Activated T-cell treated with anti-CD3 and anti-CD28 coated beads, Interleukin-2, amount 50 U/mL, for 1 hour (primary cell): ENCODE measurements around the gene FRAS1.

Experiments
- DNase-seq: peaks from one replicate; pipeline ENCODE4 v3.0.0-alpha.2; 2020

The FRAS1 gene

DNA sequence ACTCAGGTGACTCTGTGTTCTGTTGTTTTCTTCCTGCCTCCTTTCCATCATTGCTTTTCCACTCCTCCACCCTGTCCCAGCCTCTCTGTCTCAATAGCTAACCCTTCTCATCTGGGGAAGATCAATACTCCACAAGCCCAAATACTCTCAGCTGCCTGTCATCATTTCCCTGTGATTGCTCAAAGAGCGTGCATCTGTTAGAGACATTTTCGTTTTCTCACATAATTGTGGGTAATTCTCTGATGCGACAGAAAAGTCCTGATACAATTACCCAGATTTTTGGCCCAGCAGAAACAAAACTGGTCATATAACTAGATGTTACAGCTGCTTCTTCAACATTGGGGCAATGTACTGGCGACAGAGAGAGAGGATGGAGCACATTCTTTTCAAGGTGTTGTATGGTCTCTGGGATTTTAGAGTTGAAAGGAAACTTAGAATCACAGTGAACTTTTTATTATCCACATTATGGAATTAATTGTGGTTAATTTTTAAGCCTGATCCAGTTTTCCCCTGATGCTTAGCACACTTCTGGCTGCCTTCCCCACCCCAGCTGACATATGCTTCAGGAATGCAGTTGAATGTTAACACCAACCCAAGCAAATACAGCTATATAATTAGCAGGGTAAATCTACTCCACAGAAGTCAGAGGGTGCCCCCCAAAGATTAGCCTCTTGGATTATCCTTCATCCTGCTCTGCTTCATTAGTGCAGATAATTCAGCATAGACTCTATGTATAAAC, 323.0 kb downstream of the FRAS1 start:
- no peak for DNase-seq

GRCh38 chr4:78386679-78387078, 329.6 kb downstream of the FRAS1 start:
- no peak for DNase-seq

DNA sequence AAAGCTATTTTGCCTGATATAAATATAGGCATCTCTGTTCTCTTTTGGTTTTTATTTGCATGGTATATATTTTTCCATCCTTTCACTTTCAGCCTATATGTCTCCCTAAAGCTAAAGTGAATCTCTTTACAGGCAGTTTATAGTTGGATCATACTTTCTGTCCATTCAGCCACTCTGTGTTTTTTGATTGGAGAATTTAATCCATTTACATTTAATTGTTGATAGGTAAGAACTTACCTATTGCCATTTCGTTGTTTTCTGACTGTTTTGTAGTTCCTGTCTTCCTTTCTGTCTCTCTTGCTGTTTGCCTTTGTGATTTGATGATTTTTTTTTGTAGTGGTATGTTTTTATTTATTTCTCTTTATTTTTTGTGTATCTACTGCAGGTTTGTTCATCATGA, 338.5 kb downstream of the FRAS1 start:
- no peak for DNase-seq

- DNase-seq = no peak
These were observed 339.6 kb downstream of the FRAS1 start for GRCh38 chr4:78396613-78397291.

DNA sequence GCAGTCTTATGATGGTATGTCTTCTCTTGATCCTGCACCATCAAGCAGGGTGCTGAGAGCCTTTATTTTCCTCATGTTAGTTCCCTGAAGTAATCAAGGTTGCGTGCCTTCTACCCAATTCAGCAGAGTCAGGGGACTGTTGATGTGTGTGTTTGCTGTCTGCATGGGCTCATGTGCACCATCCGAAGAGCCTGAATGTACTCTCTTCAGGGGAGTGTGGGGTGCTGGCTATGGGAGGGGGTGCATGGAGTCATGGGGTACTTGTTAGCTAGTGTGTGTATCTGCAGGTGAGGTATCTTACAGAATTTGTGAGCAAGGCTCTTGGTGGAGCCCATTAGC, 340.1 kb downstream of the FRAS1 start:
- no peak for DNase-seq

- DNase-seq = no peak
These were observed 352.6 kb downstream of the FRAS1 start for GRCh38 chr4:78409612-78410202.

DNA sequence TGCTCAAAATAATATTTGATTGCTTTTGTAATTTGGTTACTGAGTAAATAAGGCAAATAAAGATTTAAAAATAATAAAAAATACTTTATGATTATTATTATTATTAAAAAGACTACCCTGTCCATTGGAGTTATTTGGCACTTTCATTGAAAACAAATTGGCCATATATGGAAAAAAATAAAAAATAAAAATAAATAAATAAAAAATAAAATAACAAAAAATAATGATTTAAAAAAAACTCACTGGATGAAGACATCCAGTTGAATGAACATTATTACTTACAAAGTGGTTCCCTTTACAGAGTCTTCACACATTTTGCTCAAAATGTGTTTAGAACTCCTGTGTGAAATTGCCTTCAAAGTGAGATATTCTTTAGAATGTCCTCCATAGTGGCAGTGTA, 353.1 kb downstream of the FRAS1 start:
- no peak for DNase-seq

DNA sequence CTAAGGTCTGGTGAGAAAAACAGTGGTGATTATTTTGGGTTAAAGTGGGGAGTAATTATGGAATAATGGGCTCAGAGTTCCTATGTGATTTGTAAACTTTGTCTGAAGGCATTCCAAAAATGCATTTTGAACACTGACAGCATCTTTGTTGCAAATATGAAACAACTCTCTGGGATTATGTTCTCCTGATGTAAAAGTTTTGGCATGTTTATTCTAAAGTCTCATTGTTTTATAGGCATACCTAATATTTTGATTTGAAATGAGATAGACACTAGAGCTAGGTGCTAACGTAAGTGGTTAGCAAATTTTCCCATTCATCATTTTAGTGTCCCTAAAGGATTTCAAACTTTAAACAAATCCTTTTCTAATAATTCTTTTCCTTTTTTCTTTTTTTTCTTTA, 353.6 kb downstream of the FRAS1 start:
- DNase-seq = no peak

GRCh38 chr4:78414116-78414515, 357.0 kb downstream of the FRAS1 start:
- no peak for DNase-seq

DNA sequence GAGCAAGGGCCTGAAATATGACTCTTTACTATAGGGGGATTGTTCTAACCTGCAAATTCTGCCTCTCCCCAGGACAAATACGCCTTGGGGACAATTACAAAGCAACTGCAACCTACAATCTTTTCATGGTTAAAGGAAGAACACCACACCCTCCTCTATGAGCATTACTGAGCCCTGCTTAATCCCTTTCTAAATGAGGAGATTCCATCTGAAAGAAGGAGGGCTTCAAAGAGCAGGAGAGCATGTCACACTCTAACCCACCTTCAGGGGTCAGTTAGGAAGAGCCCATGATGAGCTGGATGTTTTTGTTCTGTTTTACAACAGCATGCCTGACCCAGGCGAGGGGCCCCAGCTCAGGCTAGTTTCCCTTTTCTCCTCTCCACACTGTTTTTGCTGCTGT, 360.5 kb downstream of the FRAS1 start:
- DNase-seq = no peak

GRCh38 chr4:78418406-78418805, 361.3 kb downstream of the FRAS1 start:
- no peak for DNase-seq

- DNase-seq = no peak
These were observed 366.7 kb downstream of the FRAS1 start for GRCh38 chr4:78423790-78424189.

GRCh38 chr4:78424461-78424860, 367.3 kb downstream of the FRAS1 start:
- no peak for DNase-seq

- no peak for DNase-seq
These were observed 369.8 kb downstream of the FRAS1 start for GRCh38 chr4:78426972-78427371.

- DNase-seq = no peak
These were observed 371.9 kb downstream of the FRAS1 start for GRCh38 chr4:78428996-78429395.

DNA sequence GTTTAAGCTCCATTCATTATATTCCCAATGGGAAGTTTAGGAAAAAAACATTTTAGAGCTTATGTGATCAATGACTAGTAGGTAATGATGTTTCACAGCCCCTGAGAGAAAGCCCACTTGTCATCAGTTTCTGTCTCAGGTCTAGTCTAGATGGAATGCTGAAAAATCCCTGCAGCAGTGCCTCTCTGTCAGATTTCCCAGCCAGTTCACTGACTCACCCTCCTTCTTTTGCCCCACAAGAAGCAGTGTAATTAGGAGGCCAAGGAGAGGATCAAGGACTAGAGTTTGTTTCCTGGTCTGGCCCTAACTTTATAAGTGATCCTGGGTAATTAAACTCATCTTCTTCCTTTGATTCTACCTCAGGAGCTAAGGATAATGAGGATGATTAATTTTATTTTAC, 375.8 kb downstream of the FRAS1 start:
- DNase-seq = no peak

DNA sequence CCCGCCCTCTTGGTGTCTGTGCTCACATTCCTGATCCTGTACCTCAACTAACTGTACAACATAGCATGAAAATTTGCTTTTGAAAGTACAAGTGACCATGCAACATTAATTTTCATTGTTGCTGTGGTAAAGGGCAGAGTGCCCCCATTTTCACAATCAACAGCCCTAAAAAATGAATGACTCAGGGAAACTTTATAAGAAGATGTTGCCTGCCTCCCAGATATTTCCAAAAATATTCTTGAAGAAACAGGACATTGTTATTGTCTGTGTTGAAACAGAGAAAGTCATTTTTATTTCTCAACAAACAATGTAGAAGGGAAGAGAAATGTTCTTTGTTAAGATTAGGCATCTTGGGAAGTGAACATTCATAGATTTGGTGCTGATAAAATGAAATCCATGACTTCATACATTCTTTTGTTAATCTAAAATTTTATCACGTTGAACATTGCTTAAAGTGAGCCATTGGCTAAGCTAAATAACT, 380.5 kb downstream of the FRAS1 start:
- no peak for DNase-seq

GRCh38 chr4:78439328-78439727, 382.2 kb downstream of the FRAS1 start:
- no peak for DNase-seq

DNA sequence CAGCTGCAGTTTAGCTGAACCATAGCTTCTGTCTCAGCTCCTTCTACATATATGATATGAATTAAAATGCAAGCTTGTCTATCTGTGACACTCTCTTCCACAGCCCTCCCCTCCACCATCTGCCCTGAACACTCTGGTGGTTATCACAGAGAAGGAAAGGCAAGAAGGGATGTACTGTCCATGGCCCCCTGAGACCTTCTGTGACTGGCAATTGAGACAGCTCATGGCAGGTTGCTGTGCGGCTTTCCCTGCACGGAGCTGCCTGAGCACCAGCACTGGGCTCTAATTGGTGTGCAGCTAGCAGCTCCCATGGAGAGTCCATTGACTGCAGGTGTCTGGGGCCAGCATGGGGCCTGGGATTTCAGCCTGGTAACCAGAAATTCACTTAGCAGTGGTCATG, 384.6 kb downstream of the FRAS1 start:
- no peak for DNase-seq

GRCh38 chr4:78446619-78447018, 389.5 kb downstream of the FRAS1 start:
- DNase-seq = no peak

- DNase-seq = no peak
These were observed 394.3 kb downstream of the FRAS1 start for GRCh38 chr4:78451407-78451806.

DNA sequence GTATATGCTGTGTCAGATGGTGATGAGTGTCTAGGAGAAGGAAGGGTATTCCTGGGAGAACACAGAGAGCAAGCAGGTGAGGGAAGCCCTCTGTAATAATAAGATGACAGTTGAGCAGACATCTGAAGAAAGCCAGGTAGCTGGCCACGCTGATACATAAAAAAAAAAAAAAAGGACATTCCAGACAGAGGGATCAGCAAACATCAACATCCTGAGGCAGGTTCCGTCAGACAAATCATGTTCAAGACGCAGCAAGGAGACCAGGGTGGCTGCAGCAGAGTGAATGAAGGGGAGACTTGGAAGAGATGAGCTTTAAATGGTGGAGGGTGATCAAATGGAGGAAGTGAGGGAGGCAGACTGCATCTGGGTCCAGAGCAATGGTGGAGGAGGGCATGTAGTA, 396.9 kb downstream of the FRAS1 start:
- DNase-seq = no peak

DNA sequence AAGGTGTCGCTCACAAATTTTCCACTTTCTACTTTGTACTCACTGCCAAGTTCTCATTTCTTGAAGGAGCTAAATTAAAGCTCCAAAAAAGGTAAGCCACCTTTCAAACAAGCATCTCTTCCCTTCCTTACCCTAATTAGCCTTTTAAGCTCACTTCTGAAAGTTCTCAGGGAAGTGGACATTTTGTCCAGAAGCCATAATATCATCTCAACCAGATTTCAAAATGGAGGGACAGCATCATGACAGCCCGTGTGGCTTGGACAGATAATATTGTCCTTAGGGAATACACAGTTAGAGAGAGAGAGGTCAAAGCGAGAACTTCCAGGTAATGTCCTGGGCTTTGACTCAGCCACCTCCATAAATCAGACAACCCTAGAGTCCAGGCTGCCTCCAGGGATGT, 400.6 kb downstream of the FRAS1 start:
- no peak for DNase-seq

GRCh38 chr4:78459327-78459726, 402.2 kb downstream of the FRAS1 start:
- DNase-seq = no peak
